CD8-positive, alpha-beta memory T cell (primary cell): Measurements from ENCODE around the gene LSP1. TPM values are rescaled to one million over a fixed set of nuclear protein-coding genes. Genes with fewer than 3 reads are reported as not detected.

Experiments used
- CTCF ChIA-PET: fragments of 350-600 bp; sonication (Branson Sonifier 250); formaldehyde crosslinking; loops from one replicate; lab custom pipeline; 2021; ENCODE audit warnings: antibody characterized with exemption; lab: Charles Lee
- POLR2A ChIA-PET: fragments of 350-600 bp; sonication (Branson Sonifier 250); formaldehyde crosslinking; loops from one replicate; lab custom pipeline; 2021; ENCODE audit warnings: antibody characterized with exemption; lab: Charles Lee
- DNase-seq, 5 donors: peaks; one replicate each; pipeline versions ENCODE4 v3.0.0 to v3.0.0-alpha.2; 2020 to 2022; ENCODE audit warnings: mixed read lengths in 1 of 5
- H3K27ac ChIP-seq: one replicate; pipeline ENCODE4 v1.7.0; 2013; ENCODE audit warnings: low read depth, mild to moderate bottlenecking, low read length, moderate library complexity
- H3K27me3 ChIP-seq: 2 replicates; pipeline ENCODE4 v1.7.0; 2013; ENCODE audit warnings: low read length, mild to moderate bottlenecking; ENCODE audit not compliant: insufficient read depth, poor library complexity, severe bottlenecking
- H3K36me3 ChIP-seq: 2 replicates; pipeline ENCODE4 v1.7.0; 2013; ENCODE audit warnings: mild to moderate bottlenecking, low read length, moderate library complexity; ENCODE audit not compliant: insufficient read depth
- H3K4me1 ChIP-seq: 2 replicates; pipeline ENCODE4 v1.7.0; 2013; ENCODE audit warnings: mild to moderate bottlenecking, low read length, moderate library complexity; ENCODE audit not compliant: insufficient read depth
- H3K4me3 ChIP-seq: 2 replicates; pipeline ENCODE4 v1.7.0; 2013; ENCODE audit warnings: mild to moderate bottlenecking, low read length
- H3K9me3 ChIP-seq: 2 replicates; pipeline ENCODE4 v1.7.0; 2013; ENCODE audit warnings: mild to moderate bottlenecking, low read length
- H3K27ac Mint-ChIP-seq, 8 donors: one replicate each; pipeline ENCODE4 v1.8.0; 2020 to 2021; ENCODE audit warnings: mixed read lengths in 8 of 8, mild to moderate bottlenecking in 6 of 8, inconsistent platforms in 3 of 8, moderate library complexity in 3 of 8
- H3K27me3 Mint-ChIP-seq, 2 donors: one replicate each; pipeline ENCODE4 v1.8.0; 2020 to 2021; ENCODE audit warnings: mixed read lengths in 2 of 2, mild to moderate bottlenecking in 1 of 2, moderate library complexity in 1 of 2
- H3K36me3 Mint-ChIP-seq, 3 donors: one replicate each; pipeline ENCODE4 v1.8.0; 2020 to 2021; ENCODE audit warnings: mixed read lengths in 3 of 3, inconsistent platforms in 1 of 3, mild to moderate bottlenecking in 1 of 3
- H3K4me1 Mint-ChIP-seq, 3 donors: one replicate each; pipeline ENCODE4 v1.8.0; 2020 to 2021; ENCODE audit warnings: mixed read lengths in 3 of 3, inconsistent platforms in 1 of 3, mild to moderate bottlenecking in 1 of 3
- H3K4me3 Mint-ChIP-seq, 7 donors: one replicate each; pipeline ENCODE4 v1.8.0; 2020 to 2021; ENCODE audit warnings: mixed read lengths in 7 of 7, mild to moderate bottlenecking in 6 of 7, moderate library complexity in 4 of 7, inconsistent platforms in 2 of 7
- H3K9me3 Mint-ChIP-seq, 5 donors: one replicate each; pipeline ENCODE4 v1.8.0; 2020 to 2022; ENCODE audit warnings: mixed read lengths in 5 of 5, mild to moderate bottlenecking in 3 of 5, moderate library complexity in 2 of 5, inconsistent platforms in 1 of 5
- polyA plus RNA-seq: library from polyadenylated mRNA; unstranded; fragments of 300-500 nt; fragmentation: Illumina TruSeq; gene quantifications from one replicate; pipeline ENCODE4 v1.2.3, GENCODE V29; 2021
- total RNA-seq, 2 experiments: library from RNA; stranded (reverse); gene quantifications; one replicate each; pipeline ENCODE4 v1.2.3, GENCODE V29; 2021

LSP1 gene
- total and polyA plus RNA-seq, 3 experiments from 2014 or later: 226 to 496 (median 230) TPM

DNA sequence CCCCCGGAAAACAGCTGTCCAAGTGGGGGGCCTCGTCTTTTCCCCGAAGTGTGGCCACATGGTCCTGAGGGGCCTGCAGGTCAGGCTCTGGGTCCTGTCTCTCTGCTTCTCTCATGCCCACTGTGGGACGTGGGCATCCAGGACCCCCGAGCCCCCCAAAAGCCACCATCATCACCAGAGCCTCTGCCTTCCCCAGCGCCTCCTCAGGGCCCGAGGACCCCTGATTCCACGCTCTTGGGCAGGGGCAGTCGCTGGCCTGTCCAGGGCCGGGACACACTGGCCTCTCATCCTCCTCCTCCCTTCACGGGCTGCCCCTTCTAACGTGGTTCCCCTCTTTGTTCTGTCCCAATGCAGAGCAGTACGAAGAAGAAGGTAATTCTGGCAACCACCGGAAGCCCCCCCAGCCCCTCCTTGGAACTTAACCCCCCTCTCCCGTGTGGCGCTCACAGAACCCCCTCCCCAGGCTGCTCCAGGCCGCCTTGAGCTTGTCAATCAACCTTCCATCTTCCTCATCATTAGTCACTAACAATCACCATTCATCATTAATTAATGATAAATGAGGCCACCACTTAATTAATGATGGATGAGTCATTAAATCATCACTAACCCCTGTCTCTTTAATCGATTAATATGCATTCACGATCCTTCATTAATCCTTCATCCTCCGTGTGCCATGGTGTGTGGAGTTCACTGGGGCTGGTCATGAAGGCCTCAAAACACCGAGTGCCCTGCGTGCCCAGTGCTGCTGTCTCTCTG lies 70.5 kb downstream of the LSP1 start:
- Histone ChIP-seq H3K27ac (no peak overlapping the region), H3K4me3 (no peak overlapping the region), H3K36me3 (no peaks in the 10 kb centered on the region), H3K9me3 (no peaks in the 10 kb centered on the region), H3K27me3 (no peaks in the 10 kb centered on the region), H3K4me1 (no peaks in the 10 kb centered on the region)
- H3K27ac Mint-ChIP-seq: peak overlapping the region in 1 of 8 donors; percentile 84
- H3K36me3 Mint-ChIP-seq: no peaks in the 10 kb centered on the region
- H3K27me3 Mint-ChIP-seq: peaks cover 10 to 11% of the 10 kb centered on the region in 2 donors
- no peaks in the 10 kb centered on the region for H3K9me3 Mint-ChIP-seq
- no peak overlapping the region for H3K4me3 Mint-ChIP-seq
- no peak for DNase-seq
- peaks cover 0 to 17% (median 11%) of the 10 kb centered on the region in 3 donors for H3K4me1 Mint-ChIP-seq
- ChIA-PET POLR2A (interaction anchor here (0.6 kb wide), 1 partner anchor 266 kb away, joined by 3 read pairs; no protein-coding TSS in a partner anchor), CTCF (interaction anchor here (1.1 kb wide), 1 partner anchor 41 kb away, joined by 4 read pairs; no protein-coding TSS in a partner anchor)

DNA sequence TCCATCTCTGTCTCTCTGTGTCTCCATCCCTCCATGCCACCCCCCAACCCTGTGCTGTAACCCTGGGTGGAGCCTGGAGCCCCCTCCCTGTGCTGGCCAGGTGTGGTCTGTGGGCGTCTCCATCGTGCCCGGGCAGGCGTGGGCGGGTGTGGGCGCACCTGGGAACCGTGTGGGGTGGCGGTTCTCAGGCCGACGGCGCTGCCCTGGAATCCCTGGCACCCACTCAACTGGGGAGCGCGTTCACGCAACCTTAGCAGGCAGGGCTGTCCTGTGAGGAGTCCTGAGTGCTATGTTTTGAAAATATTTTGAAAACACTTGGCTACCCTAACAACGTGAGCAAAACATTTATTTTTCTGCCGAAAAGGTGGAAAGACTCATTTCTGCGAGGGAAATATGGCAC lies 71.3 kb downstream of the LSP1 start:
- H3K27ac ChIP-seq: no peak overlapping the region
- no peak overlapping the region for H3K4me3 ChIP-seq
- ChIA-PET POLR2A (no interaction called here), CTCF (no interaction called here)
- no peaks in the 10 kb centered on the region for H3K9me3 Mint-ChIP-seq
- H3K4me1 ChIP-seq: no peaks in the 10 kb centered on the region
- H3K4me3 Mint-ChIP-seq: no peak overlapping the region
- H3K9me3 ChIP-seq: no peaks in the 10 kb centered on the region
- H3K36me3 ChIP-seq: no peaks in the 10 kb centered on the region
- no peak overlapping the region for H3K27ac Mint-ChIP-seq
- peaks cover 10 to 11% of the 10 kb centered on the region in 2 donors for H3K27me3 Mint-ChIP-seq
- H3K27me3 ChIP-seq: no peaks in the 10 kb centered on the region
- peaks cover 0 to 14% (median 9%) of the 10 kb centered on the region in 3 donors for H3K4me1 Mint-ChIP-seq
- H3K36me3 Mint-ChIP-seq: no peaks in the 10 kb centered on the region
- no peak for DNase-seq

DNA sequence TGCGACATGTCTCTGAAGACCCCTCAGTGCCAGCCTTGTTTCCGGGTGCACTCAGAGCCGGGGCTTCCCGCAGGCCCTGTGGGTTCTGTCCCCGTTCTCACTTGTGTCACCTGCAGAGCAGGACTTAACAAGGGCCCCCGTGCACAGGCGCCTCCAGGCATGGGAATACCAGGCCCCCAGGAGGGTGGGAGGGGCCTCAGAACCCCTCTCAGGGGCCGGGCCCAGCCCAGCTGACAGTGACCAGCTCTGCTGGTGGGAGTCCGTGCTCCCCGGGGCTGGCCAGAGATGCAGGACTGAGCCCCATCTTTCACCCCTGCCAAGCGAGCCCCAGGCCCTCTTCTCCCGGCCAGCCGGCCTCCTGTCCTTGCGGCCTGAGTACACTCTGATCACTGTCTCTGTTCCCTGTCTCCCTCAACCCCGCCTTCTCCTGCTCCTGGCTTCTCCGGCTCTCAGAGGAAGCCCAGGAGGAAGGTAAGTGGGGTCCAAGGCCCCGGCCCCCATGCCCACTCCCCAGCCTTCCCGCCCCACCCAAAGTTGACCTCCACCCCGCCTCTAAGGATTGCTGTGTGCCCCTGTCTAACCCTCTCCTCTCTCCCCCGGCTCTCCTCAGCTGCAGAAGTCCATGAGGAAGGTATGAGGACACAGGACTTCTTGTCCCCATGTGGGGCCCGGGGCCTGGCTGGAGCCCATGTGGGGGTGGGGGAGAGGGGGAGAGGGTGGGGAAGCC lies 71.9 kb downstream of the LSP1 start:
- Histone ChIP-seq H3K36me3 (no peaks in the 10 kb centered on the region), H3K27ac (no peak overlapping the region), H3K4me3 (no peak overlapping the region), H3K27me3 (no peaks in the 10 kb centered on the region), H3K4me1 (no peaks in the 10 kb centered on the region), H3K9me3 (no peaks in the 10 kb centered on the region)
- H3K9me3 Mint-ChIP-seq: no peaks in the 10 kb centered on the region
- no peaks in the 10 kb centered on the region for H3K36me3 Mint-ChIP-seq
- H3K27me3 Mint-ChIP-seq: peaks cover 10 to 11% of the 10 kb centered on the region in 2 donors
- DNase-seq: no peak
- no peak overlapping the region for H3K4me3 Mint-ChIP-seq
- H3K27ac Mint-ChIP-seq: no peak overlapping the region
- H3K4me1 Mint-ChIP-seq: peaks cover 0 to 11% (median 7%) of the 10 kb centered on the region in 3 donors
- ChIA-PET CTCF (no interaction called here), POLR2A (no interaction called here)

DNA sequence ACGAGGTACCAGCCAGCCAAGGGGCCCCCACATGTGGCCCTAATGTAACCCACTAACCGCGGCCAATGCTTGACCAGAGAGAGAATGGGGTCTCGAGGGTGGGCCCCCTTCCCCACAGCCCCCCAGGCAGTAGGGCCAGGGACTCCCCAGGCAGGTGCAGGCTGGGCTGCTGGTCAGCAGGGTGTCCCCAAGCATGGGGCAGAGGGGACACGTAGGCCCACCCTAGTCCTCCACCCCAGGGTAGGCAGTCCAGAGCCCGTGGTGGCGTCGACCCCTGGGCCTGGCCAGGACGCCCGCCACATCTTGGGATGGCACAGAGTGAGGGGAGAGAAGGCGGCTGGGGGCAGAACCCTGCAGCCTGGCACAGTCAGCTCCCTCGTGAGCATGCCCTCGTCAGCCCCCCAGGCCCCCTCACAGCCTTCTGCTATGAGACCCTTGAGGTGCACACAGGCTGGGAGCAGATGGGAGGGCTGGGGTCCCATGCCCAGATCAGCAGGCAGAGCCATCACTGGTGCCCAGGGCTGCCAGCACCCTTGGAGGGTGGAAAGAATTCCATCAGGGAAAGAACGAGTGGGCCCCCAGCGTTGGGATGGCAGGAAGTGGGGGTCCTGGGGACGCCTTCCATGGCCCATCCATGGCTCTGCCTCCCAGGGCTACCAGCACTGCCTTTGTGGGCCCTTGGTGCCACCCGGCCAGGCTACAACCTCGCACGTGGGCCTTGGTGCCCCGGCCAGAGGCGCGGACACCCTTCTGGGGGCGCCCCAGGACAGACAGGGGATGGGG lies 72.7 kb downstream of the LSP1 start:
- Histone ChIP-seq H3K9me3 (no peaks in the 10 kb centered on the region), H3K27me3 (no peaks in the 10 kb centered on the region), H3K4me3 (no peak overlapping the region), H3K36me3 (no peaks in the 10 kb centered on the region), H3K27ac (no peak overlapping the region), H3K4me1 (no peaks in the 10 kb centered on the region)
- ChIA-PET POLR2A (no interaction called here), CTCF (no interaction called here)
- Mint-ChIP-seq H3K4me3 (peak overlapping the region in 1 of 7 donors; percentile 36), H3K36me3 (no peaks in the 10 kb centered on the region), H3K4me1 (peaks cover 4 to 15% (median 10%) of the 10 kb centered on the region in 3 donors), H3K27me3 (peaks cover 10 to 11% of the 10 kb centered on the region in 2 donors), H3K27ac (no peak overlapping the region), H3K9me3 (no peaks in the 10 kb centered on the region)
- no peak for DNase-seq

DNA sequence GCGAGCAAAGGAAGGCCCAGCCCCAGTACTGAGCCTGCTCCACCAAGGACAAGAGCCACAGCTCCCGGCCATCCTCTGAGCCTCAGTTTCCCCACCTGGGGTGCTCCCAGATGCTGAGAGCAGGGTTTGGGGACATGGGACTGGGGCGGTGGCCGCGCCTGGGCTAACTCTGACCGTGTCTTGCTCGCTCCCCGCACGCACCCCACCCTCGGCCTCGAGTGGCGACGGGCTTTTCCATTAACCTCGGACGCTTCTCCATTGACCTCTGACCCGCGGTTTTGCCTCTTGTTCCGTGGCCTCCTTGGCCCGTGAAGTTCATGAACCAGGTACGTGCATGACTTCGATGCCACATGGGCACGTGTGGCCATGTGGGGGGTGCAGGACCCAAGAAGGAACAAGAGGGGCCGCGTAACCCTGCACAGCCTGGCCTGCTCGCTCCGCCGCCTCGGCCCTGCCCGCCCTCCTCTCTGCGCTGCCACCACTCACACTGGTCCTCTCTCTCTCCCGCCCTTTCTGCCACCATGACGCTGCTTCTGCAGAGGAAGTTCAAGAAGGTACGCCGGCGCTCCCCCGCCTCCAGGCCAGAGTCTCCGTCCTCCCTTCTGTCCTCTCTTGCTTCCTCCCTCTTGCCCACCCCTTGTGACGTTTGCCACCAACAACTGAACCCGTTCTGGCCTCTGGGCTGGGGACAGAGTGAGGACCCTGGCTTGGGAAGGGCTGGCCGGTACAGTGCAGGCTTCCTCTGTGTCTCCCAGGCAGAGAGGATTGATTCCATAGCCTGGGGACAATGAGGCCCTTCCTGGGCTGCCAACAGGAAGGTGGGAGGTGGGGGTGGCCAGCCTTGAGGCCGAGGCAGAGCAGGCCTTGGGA lies 73.5 kb downstream of the LSP1 start:
- Histone ChIP-seq H3K27ac (no peak overlapping the region), H3K4me3 (no peak overlapping the region), H3K36me3 (no peaks in the 10 kb centered on the region), H3K9me3 (no peaks in the 10 kb centered on the region), H3K4me1 (no peaks in the 10 kb centered on the region), H3K27me3 (no peaks in the 10 kb centered on the region)
- Mint-ChIP-seq H3K9me3 (no peaks in the 10 kb centered on the region), H3K27me3 (peaks cover 10 to 11% of the 10 kb centered on the region in 2 donors), H3K36me3 (no peaks in the 10 kb centered on the region), H3K27ac (peak overlapping the region in 1 of 8 donors; percentile 29), H3K4me3 (no peak overlapping the region), H3K4me1 (peaks cover 5 to 12% (median 11%) of the 10 kb centered on the region in 3 donors)
- DNase-seq: no peak
- ChIA-PET POLR2A (no interaction called here), CTCF (no interaction called here)

DNA sequence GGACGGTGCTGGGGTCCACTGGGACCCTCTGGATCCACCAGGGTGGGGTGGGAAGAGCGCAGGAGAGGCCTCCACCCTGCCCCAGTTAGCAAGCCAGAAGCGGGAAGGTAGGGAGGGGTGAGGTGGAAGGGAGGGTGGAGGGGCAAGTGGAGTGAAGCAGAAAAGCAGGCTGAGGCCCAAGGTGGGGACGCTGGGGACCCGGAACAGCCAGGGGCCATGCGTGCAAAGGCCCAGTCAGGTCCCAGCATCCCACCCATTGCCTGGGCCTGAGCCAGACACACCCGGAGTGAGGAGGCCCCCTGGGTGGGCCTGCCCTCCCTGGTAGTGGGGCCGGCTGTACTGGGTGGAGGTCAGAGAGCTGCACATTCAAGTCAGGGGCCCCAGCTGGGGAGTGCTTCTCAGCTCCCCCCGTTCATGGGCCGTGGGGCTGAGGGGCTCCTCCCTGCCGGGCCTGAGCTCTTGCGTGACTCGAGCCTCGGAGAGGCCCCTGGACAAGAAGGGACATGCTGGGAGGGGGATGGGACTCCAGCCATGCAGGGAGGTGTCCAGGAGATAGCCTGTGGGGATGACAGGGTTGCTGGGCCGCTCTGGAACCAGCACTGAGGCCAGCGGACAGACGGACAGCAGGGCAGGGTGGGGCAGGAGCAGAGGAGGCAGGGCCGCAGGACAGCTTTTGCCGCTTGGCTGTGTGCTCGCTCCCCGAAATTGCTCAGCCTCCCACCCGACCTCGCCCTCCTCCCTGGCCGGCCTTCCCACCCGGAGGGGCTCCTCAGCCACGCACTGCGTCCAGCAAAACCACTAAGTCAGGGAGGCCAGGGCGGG lies 74.4 kb downstream of the LSP1 start:
- no peaks in the 10 kb centered on the region for H3K36me3 ChIP-seq
- no peaks in the 10 kb centered on the region for H3K9me3 ChIP-seq
- no peak overlapping the region for H3K4me3 ChIP-seq
- Mint-ChIP-seq H3K4me3 (no peak overlapping the region), H3K27me3 (peaks cover 11% of the 10 kb centered on the region in 2 donors), H3K4me1 (peaks cover 5 to 12% (median 11%) of the 10 kb centered on the region in 3 donors), H3K36me3 (no peaks in the 10 kb centered on the region), H3K27ac (no peak overlapping the region), H3K9me3 (no peaks in the 10 kb centered on the region)
- POLR2A ChIA-PET: interaction anchor here (1.1 kb wide), 1 partner anchor 36 kb away, joined by 3 read pairs; the partner anchor contains the start of gene PRR33
- H3K27me3 ChIP-seq: no peaks in the 10 kb centered on the region
- CTCF ChIA-PET: no interaction called here
- H3K27ac ChIP-seq: no peak overlapping the region
- DNase-seq: no peak
- H3K4me1 ChIP-seq: no peaks in the 10 kb centered on the region
